HPDE6-E6E7 (cell line): ENCODE data around the gene RNF148.

Experiments
- DNase-seq: peaks from one replicate; pipeline ENCODE4 v3.0.0; 2011; ENCODE audit warnings: missing footprints; ENCODE audit errors: extremely low spot score

Gene RNF148, protein sequence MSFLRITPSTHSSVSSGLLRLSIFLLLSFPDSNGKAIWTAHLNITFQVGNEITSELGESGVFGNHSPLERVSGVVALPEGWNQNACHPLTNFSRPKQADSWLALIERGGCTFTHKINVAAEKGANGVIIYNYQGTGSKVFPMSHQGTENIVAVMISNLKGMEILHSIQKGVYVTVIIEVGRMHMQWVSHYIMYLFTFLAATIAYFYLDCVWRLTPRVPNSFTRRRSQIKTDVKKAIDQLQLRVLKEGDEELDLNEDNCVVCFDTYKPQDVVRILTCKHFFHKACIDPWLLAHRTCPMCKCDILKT

GRCh38 chr7:122702872-122703510 lies at the start of gene RNF148:
TSS of gene RNF148 (minus strand) at chr7:122702922. CDS start at chr7:122702750, 172 bp downstream.
- DNase-seq, result no peak

- DNase-seq, result no peak
Observed at GRCh38 chr7:122750389-122750788, 47.7 kb upstream of the RNF148 start.

DNA sequence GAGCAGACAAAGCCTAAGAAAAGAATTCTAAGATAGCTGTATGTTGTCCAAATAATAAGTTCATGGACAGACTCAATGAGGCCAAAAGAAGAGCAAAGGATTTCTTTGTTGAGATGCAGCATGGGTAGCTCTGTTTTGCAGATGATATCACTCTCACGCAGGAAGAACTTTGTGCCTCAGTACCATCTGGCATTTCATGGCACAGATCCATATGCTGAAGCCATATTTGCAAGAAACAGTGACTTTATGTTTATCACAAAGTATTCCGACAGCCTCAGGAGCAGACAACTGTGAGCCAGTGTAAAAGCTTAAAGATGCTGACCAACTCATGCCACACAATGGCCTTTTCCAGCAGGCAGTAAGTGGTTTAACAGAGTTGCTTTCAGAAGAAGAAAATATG lies 45.5 kb upstream of the RNF148 start:
- DNase-seq, result no peak

GRCh38 chr7:122746948-122747347 lies 44.2 kb upstream of the RNF148 start:
- DNase-seq, result no peak

GRCh38 chr7:122743211-122743610 lies 40.5 kb upstream of the RNF148 start:
- DNase-seq, result peak; percentile 16

DNA sequence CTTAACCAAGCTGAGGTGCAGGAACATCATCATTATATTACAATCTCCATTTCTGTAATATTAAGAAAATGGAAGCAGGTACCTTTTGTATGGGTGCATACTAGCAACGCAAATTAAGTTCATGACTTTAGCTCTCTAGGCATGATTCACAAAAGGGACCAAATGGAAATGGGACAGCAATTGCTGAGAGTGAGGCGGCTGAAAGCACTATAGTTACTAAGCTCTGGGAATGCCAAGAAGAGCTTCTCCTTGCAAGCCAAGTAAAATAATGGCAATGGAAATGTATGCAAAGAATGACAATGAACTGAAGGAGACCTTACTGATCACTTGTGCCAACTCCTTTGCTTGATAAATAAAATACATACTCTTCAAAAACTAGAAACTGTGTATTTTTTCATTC lies 36.2 kb upstream of the RNF148 start:
- no peak for DNase-seq

- no peak for DNase-seq
Observed at GRCh38 chr7:122736183-122736582, 33.5 kb upstream of the RNF148 start.

DNA sequence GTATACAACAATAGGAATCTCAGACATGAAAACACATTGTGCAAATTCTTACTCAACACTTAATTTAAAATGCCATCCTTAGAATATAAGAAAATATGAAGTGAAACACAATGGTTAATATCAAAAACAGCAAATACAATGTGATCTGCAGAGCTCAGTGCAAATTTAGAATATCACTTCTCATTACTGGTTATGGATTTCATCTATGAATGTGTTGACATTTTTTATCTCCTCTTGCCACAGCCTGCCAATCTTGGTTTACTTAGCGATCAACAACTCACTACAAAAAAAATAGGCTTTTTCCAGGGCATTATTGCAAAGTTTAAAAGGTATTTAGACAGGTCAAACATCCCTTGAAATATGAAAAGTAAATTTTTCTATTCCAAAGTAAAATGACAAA lies 25.0 kb upstream of the RNF148 start:
- DNase-seq, result no peak

DNA sequence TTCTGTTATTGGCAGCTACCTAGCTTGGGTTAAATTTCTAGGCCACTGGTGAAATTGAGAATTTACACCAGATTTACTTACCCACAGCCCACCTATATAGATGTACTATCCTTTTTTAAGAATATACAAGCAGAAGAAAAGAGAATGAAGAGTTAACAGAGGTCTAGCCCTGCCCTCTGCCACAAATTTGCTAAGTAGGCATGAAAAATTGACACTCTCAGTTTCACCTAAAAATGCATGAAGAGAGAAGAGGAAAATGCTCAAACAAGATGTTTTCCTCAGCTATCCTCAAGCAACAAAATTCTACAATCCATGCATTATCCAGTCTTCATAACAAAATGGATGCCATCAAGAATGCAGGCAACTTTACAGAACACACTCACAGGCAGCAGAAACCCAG lies 24.6 kb upstream of the RNF148 start:
- DNase-seq, result no peak

DNA sequence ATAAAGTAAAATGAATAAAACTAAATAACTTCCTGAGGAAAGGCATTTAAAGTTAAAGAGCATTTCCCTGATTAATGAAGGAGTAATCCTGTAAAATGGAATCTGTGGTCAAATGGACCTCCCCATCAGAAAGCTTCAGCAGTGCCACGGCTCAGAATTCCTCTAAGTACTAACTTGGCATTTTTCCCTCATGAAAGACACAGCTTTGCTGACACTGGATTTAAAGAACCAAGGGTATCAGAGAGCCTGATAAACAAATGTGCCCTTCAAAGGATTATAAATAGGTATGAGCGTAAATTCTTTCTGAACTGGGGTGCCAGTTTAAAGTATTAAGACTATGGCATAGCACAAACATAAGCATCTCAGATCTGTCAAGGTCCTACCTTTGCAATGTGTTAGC lies 24.2 kb upstream of the RNF148 start:
- DNase-seq, result no peak

GRCh38 chr7:122724366-122724765 lies 21.6 kb upstream of the RNF148 start:
- DNase-seq, result no peak

- no peak for DNase-seq
Observed at GRCh38 chr7:122719010-122719578, 16.4 kb upstream of the RNF148 start.

DNA sequence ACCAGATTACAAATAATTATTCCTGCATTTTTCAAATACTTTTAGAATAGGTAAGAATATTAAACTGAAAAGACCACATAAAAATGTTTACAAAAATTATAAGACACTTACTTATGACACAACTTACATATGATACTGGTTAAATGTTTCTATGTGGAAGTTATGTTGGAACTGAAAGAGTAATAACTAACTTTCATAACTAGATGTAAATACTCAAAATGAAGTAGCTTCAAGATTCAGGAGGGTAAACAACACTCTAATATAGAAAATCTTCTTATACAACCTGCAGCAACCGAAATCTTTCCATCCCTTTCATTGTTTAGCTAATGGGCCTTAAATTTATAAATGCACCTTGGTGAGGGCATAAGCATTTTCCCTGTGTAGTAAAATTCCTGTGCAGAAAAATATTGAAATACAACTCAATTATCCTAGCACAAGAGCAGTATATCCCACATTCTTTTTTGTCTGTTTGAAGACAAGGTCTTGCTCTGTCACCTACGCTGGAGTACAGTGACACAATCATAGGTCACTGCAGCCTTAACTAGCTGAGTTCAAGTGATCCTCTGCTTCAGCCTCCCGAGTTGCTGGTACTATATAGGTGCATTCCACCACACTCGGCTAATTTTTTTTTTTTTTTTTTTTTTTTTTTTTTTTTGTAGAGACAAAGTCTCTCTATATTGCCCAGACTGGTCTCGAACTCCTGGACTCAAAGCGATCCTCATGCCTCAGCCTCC lies 14.8 kb upstream of the RNF148 start:
- no peak for DNase-seq

DNA sequence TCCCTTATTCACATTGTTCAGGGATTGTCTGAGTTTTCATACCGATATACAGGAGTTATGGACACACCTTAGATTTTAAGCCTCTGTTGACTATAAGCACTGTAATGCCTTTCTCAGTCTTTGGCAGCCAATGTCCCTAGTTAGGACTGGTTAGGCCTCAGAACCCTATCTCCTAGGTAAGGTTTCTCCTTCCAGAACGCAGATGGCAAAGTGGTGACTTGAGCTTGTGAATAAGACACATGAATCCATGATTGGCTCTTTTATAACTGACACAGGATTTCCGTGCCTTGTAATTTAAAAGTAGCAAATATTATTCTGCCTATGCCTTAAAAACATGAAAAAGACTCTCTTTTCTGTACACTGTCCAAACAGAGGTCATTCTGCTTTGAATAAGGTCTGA lies 12.5 kb upstream of the RNF148 start:
- DNase-seq, result no peak

GRCh38 chr7:122710916-122711315 lies 8.2 kb upstream of the RNF148 start:
- DNase-seq, result no peak

DNA sequence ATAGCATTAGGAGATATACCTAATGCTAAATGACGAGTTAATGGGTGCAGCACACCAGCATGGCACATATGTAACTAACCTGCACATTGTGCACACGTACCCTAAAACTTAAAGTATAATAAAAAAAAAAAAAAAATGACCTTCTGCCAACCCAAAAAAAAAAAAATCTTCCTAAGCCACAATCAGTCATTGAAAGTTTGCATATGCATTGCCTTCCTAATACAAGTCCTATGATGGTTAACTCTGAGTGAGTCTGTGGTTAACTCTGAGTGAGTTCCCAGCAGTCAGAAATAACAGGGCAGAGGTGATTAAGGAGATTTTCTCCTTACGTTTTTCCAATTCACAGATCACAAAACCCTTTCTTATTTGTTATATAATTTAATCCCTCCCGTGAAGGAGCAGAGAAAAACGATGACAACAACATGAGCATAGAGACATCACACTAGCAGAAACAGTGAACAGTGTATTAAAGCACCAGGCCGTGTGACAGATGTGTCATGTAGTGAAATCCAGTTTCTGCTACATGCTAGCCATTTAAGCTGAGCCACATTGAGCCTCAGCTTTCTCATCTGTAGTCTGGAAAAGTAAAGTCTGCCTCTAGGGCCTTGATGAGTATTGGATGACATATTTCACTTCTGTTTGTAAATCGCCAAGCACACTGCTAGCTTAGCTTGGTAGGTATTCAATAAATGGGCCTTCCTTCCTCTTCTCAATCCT lies 7.4 kb upstream of the RNF148 start:
- DNase-seq, result no peak

- DNase-seq, result no peak
Observed at GRCh38 chr7:122706836-122707235, 4.1 kb upstream of the RNF148 start.

DNA sequence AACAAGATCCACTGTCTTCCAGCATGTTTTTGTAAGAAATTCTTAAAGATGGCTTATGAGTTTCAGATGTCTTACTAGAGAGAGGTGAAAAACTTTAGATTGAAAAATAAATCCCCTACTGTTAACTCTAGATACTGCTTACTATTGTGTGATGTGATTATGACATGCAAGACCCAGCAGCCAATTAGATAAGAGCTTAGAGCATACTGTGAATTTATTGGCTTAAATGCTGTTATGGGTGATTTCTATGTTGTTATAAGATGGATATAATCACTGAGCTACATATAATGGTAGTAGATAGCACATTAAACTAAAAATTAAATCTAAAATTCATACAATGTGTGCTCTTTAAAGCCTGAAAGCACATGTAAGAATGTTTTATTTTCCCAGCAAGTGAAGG lies 3.7 kb downstream of the RNF148 start, which contains the start of gene RNF133:
RNF133 (minus strand) TSS at position 101 of the 400 bp plus-strand sequence. CDS start 199 bp downstream, outside the sequence.
- DNase-seq, result no peak

GRCh38 chr7:122695816-122696215 lies 6.9 kb downstream of the RNF148 start:
- DNase-seq, result no peak

DNA sequence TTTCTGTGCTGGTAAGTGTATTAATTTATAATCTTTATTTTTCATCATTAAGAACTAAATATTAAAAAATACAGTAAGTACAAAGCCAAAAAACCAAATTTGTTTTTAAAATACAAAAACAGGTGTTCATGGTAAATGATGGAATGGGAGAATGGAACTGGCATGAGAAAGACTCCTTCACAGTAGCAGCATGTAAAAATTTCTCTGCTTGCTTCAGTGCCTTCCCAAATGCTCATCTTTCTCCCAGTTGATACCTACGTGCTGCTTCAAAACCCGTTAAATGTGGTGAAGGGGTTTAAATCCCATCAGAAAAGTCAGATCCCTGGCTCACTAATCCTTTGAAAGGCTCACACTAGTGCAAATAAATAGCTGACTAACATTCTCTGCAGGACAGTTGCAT lies 8.0 kb downstream of the RNF148 start:
- no peak for DNase-seq

- no peak for DNase-seq
Observed at GRCh38 chr7:122692769-122693309, 9.9 kb downstream of the RNF148 start.
